H1 (cell line): ENCODE results near the gene RTP2. TPM values are rescaled to one million over a fixed set of nuclear protein-coding genes. Genes with fewer than 3 reads are reported as not detected.
A peak's percentile ranks its signal among the peaks of the same experiment; 100 is the strongest.

ENCODE experiments used
- CTCF ChIA-PET: fragments of 300-600 bp; sonication (Branson Sonifier 250); formaldehyde crosslinking; loops from one replicate; lab custom pipeline; 2021; ENCODE audit not compliant: partially characterized antibody; lab: Charles Lee
- POLR2A ChIA-PET: fragments of 300-600 bp; sonication (Branson Sonifier 250); formaldehyde crosslinking; loops from one replicate; lab custom pipeline; 2021; ENCODE audit warnings: inconsistent platforms; ENCODE audit not compliant: partially characterized antibody; lab: Charles Lee
- DNase-seq, 2 experiments: peaks; one replicate each; pipeline versions ENCODE4 v3.0.0 to v3.0.0-alpha.2; 2010 to 2022; ENCODE audit warnings: low spot score in 2 of 2, low read depth in 1 of 2, mixed read lengths in 1 of 2
- FAIRE-seq: peaks from 2 replicates; lab custom pipeline; 2011; peaks lifted over from hg19 to GRCh38; lab: Jason Lieb, UNC
- H2AFZ ChIP-seq: 2 replicates; pipeline ENCODE4 v1.8.1; 2012; ENCODE audit warnings: low read length, inconsistent platforms
- H2AK5ac ChIP-seq: 2 replicates; pipeline ENCODE4 v1.6.1; 2013; ENCODE audit warnings: low read depth, low read length
- H2BK120ac ChIP-seq: replicated peaks from 2 replicates; pipeline ENCODE3; 2013; ENCODE audit warnings: low read depth, low read length, inconsistent platforms
- H2BK12ac ChIP-seq: 2 replicates; pipeline ENCODE4 v1.6.1; 2013; ENCODE audit warnings: low read depth, low read length
- H2BK15ac ChIP-seq: 2 replicates; pipeline ENCODE4 v1.6.1; 2013; ENCODE audit warnings: low read length
- H2BK20ac ChIP-seq: 2 replicates; pipeline ENCODE4 v1.6.1; 2013; ENCODE audit warnings: low read length
- H2BK5ac ChIP-seq: 2 replicates; pipeline ENCODE4 v1.6.1; 2013; ENCODE audit warnings: low read depth, low read length
- H3K14ac ChIP-seq: 2 replicates; pipeline ENCODE4 v1.6.1; 2013; ENCODE audit warnings: inconsistent platforms; ENCODE audit not compliant: insufficient read length
- H3K18ac ChIP-seq: 2 replicates; pipeline ENCODE4 v1.6.1; 2013; ENCODE audit warnings: low read length; ENCODE audit errors: extremely low read depth
- H3K23ac ChIP-seq: 2 replicates; pipeline ENCODE4 v1.6.1; 2013; ENCODE audit warnings: inconsistent platforms; ENCODE audit not compliant: insufficient read length
- H3K23me2 ChIP-seq: 2 replicates; pipeline ENCODE4 v1.6.1; 2013; ENCODE audit warnings: low read depth, low read length
- H3K27ac ChIP-seq: 2 replicates; pipeline ENCODE4 v1.6.1; 2011; ENCODE audit warnings: low read depth, low read length, inconsistent platforms
- H3K27me3 ChIP-seq, 4 experiments: replicated peaks in 1 of 4; 1 replicate in 1 of 4; 2 replicates in 3 of 4; pipeline versions ENCODE4 v1.6.1 to v1.8.1; 2011 to 2013; ENCODE audit warnings: low read length in 3 of 4, mild to moderate bottlenecking in 3 of 4, inconsistent platforms in 2 of 4, mixed read lengths in 2 of 4, moderate library complexity in 1 of 4; ENCODE audit not compliant: control insufficient read depth in 3 of 4, insufficient read depth in 3 of 4; ENCODE audit errors: extremely low read depth in 1 of 4
- H3K36me3 ChIP-seq, 4 experiments: 2 replicates each; pipeline versions ENCODE4 v1.6.1 to v1.8.1; 2011 to 2013; ENCODE audit warnings: mild to moderate bottlenecking in 4 of 4, low read length in 3 of 4, moderate library complexity in 2 of 4, control low read depth in 1 of 4, inconsistent platforms in 1 of 4; ENCODE audit not compliant: insufficient read depth in 4 of 4, control insufficient read depth in 2 of 4
- H3K4ac ChIP-seq: replicated peaks from 2 replicates; pipeline ENCODE3; 2013; ENCODE audit warnings: low read length, low read depth, mixed read lengths, inconsistent platforms; ENCODE audit not compliant: insufficient read length
- H3K4me1 ChIP-seq, 4 experiments: replicated peaks in 1 of 4; 1 replicate in 1 of 4; 2 replicates in 3 of 4; pipeline versions ENCODE4 v1.6.1 to v1.8.1; 2011 to 2013; ENCODE audit warnings: low read length in 3 of 4, inconsistent platforms in 2 of 4, mixed read lengths in 1 of 4; ENCODE audit not compliant: insufficient read depth in 4 of 4, control insufficient read depth in 3 of 4
- H3K4me2 ChIP-seq, 2 experiments: 2 replicates each; pipeline versions ENCODE4 v1.6.1 to v1.8.1; 2011 to 2013; ENCODE audit warnings: low read depth in 2 of 2, low read length in 2 of 2, control low read depth in 1 of 2, inconsistent platforms in 1 of 2, mild to moderate bottlenecking in 1 of 2; ENCODE audit not compliant: insufficient read depth in 1 of 2
- H3K4me3 ChIP-seq, 4 experiments: fragments of 200-600, 300-600 bp in 1 of 4; sonication (generic), shearing (Covaris generic), sonication (Bioruptor Twin) in 1 of 4; 2 replicates each; pipeline versions ENCODE4 v1.5.1 to v1.8.1; 2011 to 2016; ENCODE audit warnings: low read length in 4 of 4, low read depth in 3 of 4, control low read depth in 2 of 4, inconsistent platforms in 2 of 4, mild to moderate bottlenecking in 2 of 4, mixed read lengths in 1 of 4, moderate library complexity in 1 of 4; ENCODE audit not compliant: insufficient read depth in 2 of 4; ENCODE audit errors: extremely low read depth in 1 of 4
- H3K56ac ChIP-seq: replicated peaks from 2 replicates; pipeline ENCODE3; 2013; ENCODE audit warnings: low read depth, mild to moderate bottlenecking, mixed read lengths, low read length, inconsistent platforms; ENCODE audit not compliant: insufficient read length
- H3K79me1 ChIP-seq: 2 replicates; pipeline ENCODE4 v1.6.1; 2013; ENCODE audit warnings: low read depth, low read length, control low read depth
- H3K79me2 ChIP-seq, 2 experiments: 2 replicates each; pipeline versions ENCODE4 v1.6.1 to v1.8.1; 2012 to 2013; ENCODE audit warnings: low read length in 2 of 2, mild to moderate bottlenecking in 2 of 2, inconsistent platforms in 1 of 2; ENCODE audit not compliant: insufficient read depth in 2 of 2, control insufficient read depth in 1 of 2
- H3K9ac ChIP-seq, 4 experiments: replicated peaks in 1 of 4; 1 replicate in 1 of 4; 2 replicates in 3 of 4; pipeline versions ENCODE4 v1.6.1 to v1.8.1; 2011 to 2013; ENCODE audit warnings: low read depth in 3 of 4, low read length in 3 of 4, control low read depth in 2 of 4, mild to moderate bottlenecking in 2 of 4, moderate library complexity in 2 of 4, inconsistent platforms in 1 of 4; ENCODE audit errors: extremely low read depth in 1 of 4
- H3K9me3 ChIP-seq, 2 experiments: 2 replicates each; pipeline versions ENCODE4 v1.6.1 to v1.8.1; 2012 to 2013; ENCODE audit warnings: mild to moderate bottlenecking in 2 of 2, moderate library complexity in 2 of 2, control low read depth in 1 of 2, inconsistent platforms in 1 of 2, low read depth in 1 of 2, low read length in 1 of 2, mixed read lengths in 1 of 2; ENCODE audit not compliant: insufficient read depth in 2 of 2
- H4K20me1 ChIP-seq, 2 experiments: replicated peaks in 1 of 2; 2 replicates each; pipeline versions ENCODE3 to v1.8.1; 2011 to 2013; ENCODE audit warnings: inconsistent platforms in 2 of 2, low read length in 2 of 2, mild to moderate bottlenecking in 1 of 2; ENCODE audit not compliant: insufficient read depth in 2 of 2, control insufficient read depth in 1 of 2
- H4K5ac ChIP-seq: 2 replicates; pipeline ENCODE4 v1.6.1; 2013; ENCODE audit warnings: low read length, low read depth, mixed read lengths, inconsistent platforms; ENCODE audit not compliant: insufficient read length
- H4K8ac ChIP-seq: 2 replicates; pipeline ENCODE4 v1.8.0; 2013; ENCODE audit warnings: mild to moderate bottlenecking, moderate library complexity, low read length, inconsistent platforms; ENCODE audit not compliant: insufficient read depth; ENCODE audit errors: extremely low read depth
- H4K91ac ChIP-seq: replicated peaks from 2 replicates; pipeline ENCODE3; 2013; ENCODE audit warnings: low read length, mixed read lengths, inconsistent platforms; ENCODE audit not compliant: insufficient read length
- CBX5 ChIP-seq: fragments of 300-800, 300-1000 bp; sonication (generic); IDR thresholded peaks from 2 replicates; pipeline ENCODE4 v1.7.1; 2016; ENCODE audit warnings: antibody characterized with exemption, low read length, low read depth
- CTBP2 ChIP-seq: IDR thresholded peaks from 2 replicates; pipeline ENCODE4 v1.7.0; 2011; ENCODE audit warnings: borderline replicate concordance, mild to moderate bottlenecking, moderate library complexity, mixed read lengths, low read length; ENCODE audit not compliant: insufficient read depth, insufficient read length
- EP300 ChIP-seq, 2 experiments: IDR thresholded peaks; 1 replicate in 1 of 2; 2 replicates in 1 of 2; pipeline ENCODE4 v1.6.1; 2011 to 2012; ENCODE audit warnings: low read depth in 2 of 2, low read length in 2 of 2, mild to moderate bottlenecking in 2 of 2, borderline replicate concordance in 1 of 2, inconsistent platforms in 1 of 2, moderate library complexity in 1 of 2
- FOSL1 ChIP-seq: IDR thresholded peaks from 2 replicates; pipeline ENCODE4 v1.6.1; 2011; ENCODE audit warnings: mild to moderate bottlenecking, low read depth, low read length, moderate library complexity; ENCODE audit not compliant: insufficient read depth
- HDAC2 ChIP-seq, 2 experiments: fragments of 300-600 bp in 1 of 2; sonication (generic) in 1 of 2; IDR thresholded peaks; 2 replicates each; pipeline ENCODE4 v1.6.1; 2011 to 2012; ENCODE audit warnings: low read depth in 2 of 2, low read length in 2 of 2, mild to moderate bottlenecking in 2 of 2, moderate library complexity in 2 of 2, borderline replicate concordance in 1 of 2, inconsistent platforms in 1 of 2
- KDM4A ChIP-seq: IDR thresholded peaks from one replicate; pipeline ENCODE4 v1.7.1; 2012; ENCODE audit warnings: low read depth, mild to moderate bottlenecking, moderate library complexity, low read length, inconsistent platforms; ENCODE audit not compliant: severe bottlenecking
- SIN3A ChIP-seq, 2 experiments: IDR thresholded peaks in 1 of 2; conservative IDR thresholded peaks in 1 of 2; 2 replicates each; pipeline ENCODE4 v1.6.1; 2011 to 2012; ENCODE audit warnings: low read length in 2 of 2, improper control_type of control experiment in 1 of 2, low read depth in 1 of 2, mild to moderate bottlenecking in 1 of 2
- SIRT6 ChIP-seq: IDR thresholded peaks from one replicate; pipeline ENCODE4 v1.7.1; 2012; ENCODE audit warnings: low read length, inconsistent platforms
- SP1 ChIP-seq: IDR thresholded peaks from 2 replicates; pipeline ENCODE4 v1.6.1; 2011; ENCODE audit warnings: low read depth, low read length
- SP4 ChIP-seq: IDR thresholded peaks from 2 replicates; pipeline ENCODE4 v1.6.1; 2012; ENCODE audit warnings: low read length, inconsistent platforms
- WGBS, 2 experiments: shearing (Covaris generic) in 1 of 2; methylation state at CpG; one replicate each; pipeline versions ENCODE4 v1.1.6 to v1.1.7; 2013 to 2015; ENCODE audit warnings: low lambda C conversion rate in 2 of 2, mixed read lengths in 2 of 2, inconsistent platforms in 1 of 2, low coverage in 1 of 2, missing lambda C conversion rate in 1 of 2; ENCODE audit not compliant: insufficient replicate concordance in 2 of 2, insufficient coverage in 1 of 2, insufficient read length in 1 of 2; ENCODE audit errors: extremely low coverage in 1 of 2, missing lambda C conversion rate in 1 of 2; 5-methylcytosine and 5-hydroxymethylcytosine counted together
- polyA plus RNA-seq, 7 experiments: library from polyadenylated mRNA; depleted of rRNA in 3 of 7; stranded (reverse) in 5 of 7; unstranded in 2 of 7; fragments of >200 nt in 5 of 7; fragments of 200-250 nt in 2 of 7; gene quantifications; 1 replicate in 5 of 7; 2 replicates in 1 of 7; 4 replicates in 1 of 7; pipeline versions ENCODE4 v1.2.1 to v1.2.3, GENCODE V29; 2011 to 2013; ENCODE audit warnings: missing spikeins in 2 of 7, mixed read lengths in 2 of 7
- total RNA-seq: library from RNA; stranded (reverse); fragmentation: NEBNext Ultra II Directional; extraction: Animal tissue kit (Norgen Biotek cat#: 25700); gene quantifications from 2 replicates; pipeline ENCODE4 v1.2.1, GENCODE V29; 2021

Gene RTP2
- total and polyA plus RNA-seq, 2 of the 8 experiments (the other 6 are each of a cell fraction or from before 2014, with no cell fraction given): not detected

GRCh38 chr3:187737368-187738070, 35.2 kb upstream of the RTP2 start:
- H3K27ac ChIP-seq: no peak overlapping the region
- H3K27me3 ChIP-seq: peaks cover 0 to 16% (median 7%) of the 10 kb centered on the region in 4 experiments; a peak in 3 of 7 replicates
- no peaks in the 10 kb centered on the region for H3K79me1 ChIP-seq
- H2BK15ac ChIP-seq: no peak overlapping the region
- ChIA-PET CTCF (interaction anchor here (0.6 to 6.4 kb wide), 28 partner anchors 10 to 1432 kb away, joined by 3 to 107 read pairs (median 4); no protein-coding TSS in a partner anchor), POLR2A (interaction anchor here (1.5 to 3.3 kb wide), 7 partner anchors 10 to 1214 kb away, joined by 3 to 13 read pairs (median 6); no protein-coding TSS in a partner anchor)
- no peak for FAIRE-seq
- peaks cover 0 to 19% (median 6%) of the 10 kb centered on the region in 4 experiments; a peak in 5 of 7 replicates for H3K4me1 ChIP-seq
- no peak overlapping the region for H2BK120ac ChIP-seq
- H3K4me3 ChIP-seq: peak overlapping the region; percentile 53 to 89 (median 83)
- peaks cover 27% of the 10 kb centered on the region for H3K23me2 ChIP-seq
- 0 out of 2 replicates have a peak overlapping the region, but pooled peaks have one; percentile 63 for H2AFZ ChIP-seq
- peaks cover 0 to 4% (median 1%) of the 10 kb centered on the region in 4 experiments; a peak in 3 of 8 replicates for H3K36me3 ChIP-seq
- H3K79me2 ChIP-seq: no peaks in the 10 kb centered on the region
- peak overlapping the region; percentile 25 for H4K91ac ChIP-seq
- H3K4me2 ChIP-seq: peak overlapping the region; percentile 90 to 94
- H2BK12ac ChIP-seq: 0 out of 2 replicates have a peak overlapping the region, but pooled peaks have one; percentile 12
- H2BK20ac ChIP-seq: no peak overlapping the region
- 0 out of 2 replicates have a peak overlapping the region, but pooled peaks have one; percentile 8 for H2BK5ac ChIP-seq
- no peak overlapping the region for H3K14ac ChIP-seq
- H3K23ac ChIP-seq: no peak overlapping the region
- DNase-seq: peak in 1 of 2 experiments; percentile 65
- 1% methylated on average over 37 of the region's 41 CpGs; no CpG with 5 or more reads in 1 of the 2 experiments for WGBS, 2 experiments
- H4K5ac ChIP-seq: no peak overlapping the region
- H3K9me3 ChIP-seq: no peaks in the 10 kb centered on the region
- no peak overlapping the region for H2AK5ac ChIP-seq
- peak overlapping the region in 2 of 4 experiments; percentile 65 to 67; a peak in 5 of 7 replicates for H3K9ac ChIP-seq
- no peak overlapping the region for H3K56ac ChIP-seq
- H4K20me1 ChIP-seq: no peaks in the 10 kb centered on the region
- no peak overlapping the region for H4K8ac ChIP-seq
- H3K18ac ChIP-seq: peak overlapping the region; percentile 79; the same call in 1 of the 2 replicates
- no peak overlapping the region for H3K4ac ChIP-seq
- TF ChIP-seq SP4 (no peak), SIN3A (conservative IDR thresholded peaks at IDR 0.05 in 1 of 2, IDR thresholded peaks at IDR 0.05 in 1 of 2; ENCODE audit: low read depth in 1 of 2, low read length in 2 of 2) (peak in 1 of 2 experiments; percentile 53; a peak in 1 of 4 replicates), EP300 (IDR thresholded peaks at IDR 0.05; ENCODE audit: borderline replicate concordance in 1 of 2, low read depth in 2 of 2, low read length in 2 of 2) (no peak), KDM4A (peak; percentile 36), CTBP2 (no peak), FOSL1 (no peak), HDAC2 (IDR thresholded peaks at IDR 0.05; ENCODE audit: borderline replicate concordance in 1 of 2, low read depth in 2 of 2, low read length in 2 of 2) (no peak), SP1 (no peak), CBX5 (no peak), SIRT6 (no peak)
